ENCODE results near the gene FRK.
"Not testable (repeated sequence)": the region's sequence is repeated elsewhere in the genome, so short reads cannot be mapped to it uniquely, and the experiment has no call there.

Gene FRK, protein sequence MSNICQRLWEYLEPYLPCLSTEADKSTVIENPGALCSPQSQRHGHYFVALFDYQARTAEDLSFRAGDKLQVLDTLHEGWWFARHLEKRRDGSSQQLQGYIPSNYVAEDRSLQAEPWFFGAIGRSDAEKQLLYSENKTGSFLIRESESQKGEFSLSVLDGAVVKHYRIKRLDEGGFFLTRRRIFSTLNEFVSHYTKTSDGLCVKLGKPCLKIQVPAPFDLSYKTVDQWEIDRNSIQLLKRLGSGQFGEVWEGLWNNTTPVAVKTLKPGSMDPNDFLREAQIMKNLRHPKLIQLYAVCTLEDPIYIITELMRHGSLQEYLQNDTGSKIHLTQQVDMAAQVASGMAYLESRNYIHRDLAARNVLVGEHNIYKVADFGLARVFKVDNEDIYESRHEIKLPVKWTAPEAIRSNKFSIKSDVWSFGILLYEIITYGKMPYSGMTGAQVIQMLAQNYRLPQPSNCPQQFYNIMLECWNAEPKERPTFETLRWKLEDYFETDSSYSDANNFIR

DNA sequence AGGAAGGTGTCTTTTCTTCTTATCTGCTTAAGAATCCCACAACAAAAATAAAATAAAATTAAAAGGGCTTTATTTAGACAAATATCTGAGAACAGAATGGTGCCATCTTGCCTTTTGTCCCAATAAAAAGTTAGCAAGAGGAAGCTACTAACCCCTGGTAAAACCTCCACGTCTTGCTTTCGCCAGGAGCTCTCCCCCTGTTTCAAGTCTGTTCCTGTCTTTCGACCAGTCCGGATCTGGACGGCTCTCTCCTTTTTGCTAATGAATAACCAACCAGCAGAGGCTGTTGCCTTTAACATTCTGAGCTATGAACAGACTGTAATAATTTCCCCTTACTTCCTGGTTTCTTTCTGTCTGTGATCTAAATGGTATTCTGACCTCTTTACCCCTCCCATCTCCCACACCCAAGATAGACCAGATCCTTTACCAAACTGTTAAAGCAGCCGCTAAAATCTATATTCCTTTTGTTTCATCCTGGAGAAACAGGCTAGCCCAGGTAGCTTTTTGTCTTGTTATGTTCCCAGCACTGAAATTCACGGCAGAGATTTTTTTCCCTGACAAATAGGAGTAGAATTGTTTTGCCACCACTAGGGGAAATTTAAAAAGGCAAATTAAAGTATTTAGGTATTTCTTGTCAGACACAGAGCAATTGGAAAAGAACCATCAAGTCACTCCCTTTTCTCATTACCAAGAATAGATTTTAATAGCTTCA lies at the start of gene FRK:
TSS of gene FRK (minus strand) at position 320 of the 712 bp plus-strand sequence. CDS start 580 bp downstream, outside the sequence.
- no peak for DNase-seq

DNA sequence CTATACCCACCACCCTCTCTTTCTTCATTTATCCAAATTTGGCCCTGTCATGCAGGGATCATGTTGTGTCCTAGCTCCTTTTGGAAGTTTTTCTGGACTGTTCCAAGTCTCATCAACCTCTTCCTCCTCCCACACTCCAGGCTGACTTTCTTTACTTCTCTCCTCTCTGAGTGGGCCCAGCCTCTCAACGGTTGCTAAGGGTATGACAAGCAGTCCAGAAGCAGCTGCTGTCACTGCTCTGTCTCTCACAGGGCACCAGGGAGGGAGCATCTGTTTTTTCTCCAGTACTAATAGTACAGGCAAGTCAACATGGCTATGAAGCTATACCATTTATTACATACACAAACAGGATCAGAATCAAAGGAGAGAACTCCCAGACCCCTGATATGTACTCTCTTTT lies 48.1 kb upstream of the FRK start:
- DNase-seq = no peak

DNA sequence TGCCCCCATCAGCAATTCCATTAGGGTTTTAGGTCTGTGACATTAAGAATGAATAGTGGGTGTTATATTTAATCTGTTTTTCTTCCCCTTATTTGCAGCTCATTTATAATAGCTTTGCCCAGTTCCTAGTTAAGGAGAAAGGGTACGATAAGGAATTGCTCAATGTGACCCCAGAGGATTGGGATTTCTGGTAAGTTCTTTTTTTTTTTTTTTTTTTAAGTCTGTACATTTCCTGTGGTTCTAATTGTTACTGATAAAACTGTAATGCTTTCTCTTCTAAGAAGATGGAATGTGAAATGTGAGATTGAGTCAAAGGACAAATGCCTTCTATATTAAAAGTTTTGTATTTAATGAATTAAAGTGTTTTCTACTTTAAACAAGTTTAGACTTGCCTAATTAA lies 45.5 kb upstream of the FRK start:
- DNase-seq = no peak

DNA sequence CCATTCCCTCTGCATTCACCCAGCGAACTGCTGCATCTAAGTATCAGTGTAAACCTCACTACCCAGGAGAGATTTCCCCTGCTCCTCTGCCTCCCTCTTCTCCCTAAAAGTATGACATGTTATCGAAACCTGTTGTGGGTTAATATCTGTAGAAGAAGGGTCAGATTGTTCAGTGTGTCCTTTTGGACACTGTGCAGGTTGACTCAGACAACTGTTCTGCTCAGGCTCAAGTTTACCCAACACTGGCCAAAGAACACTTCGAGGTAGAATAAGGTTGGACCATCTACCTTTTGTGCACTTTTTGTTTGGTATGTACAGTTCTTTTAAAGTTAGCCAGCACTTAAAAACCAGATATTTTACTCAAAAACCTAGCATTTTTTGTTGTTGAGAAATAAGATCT lies 44.6 kb upstream of the FRK start:
- DNase-seq = no peak

DNA sequence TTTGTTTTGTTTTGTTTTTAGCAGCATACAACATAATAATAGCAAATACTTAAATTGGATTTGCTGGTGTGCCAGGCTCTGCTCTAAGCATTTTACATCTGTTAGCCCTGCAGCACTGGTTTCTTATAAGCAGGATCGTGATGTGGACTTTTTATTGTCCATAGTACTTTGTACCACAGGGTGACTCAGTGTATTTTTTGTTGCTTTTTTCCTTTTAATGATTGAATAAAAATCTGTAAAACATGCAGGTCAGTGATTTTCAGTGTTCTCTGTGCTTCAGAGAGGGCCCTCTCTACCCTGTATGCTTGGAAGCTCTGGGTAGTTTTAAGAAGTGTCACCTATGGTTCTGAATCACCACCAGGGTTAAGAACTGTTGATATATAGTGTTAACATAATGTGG lies 43.9 kb upstream of the FRK start:
- no peak for DNase-seq

DNA sequence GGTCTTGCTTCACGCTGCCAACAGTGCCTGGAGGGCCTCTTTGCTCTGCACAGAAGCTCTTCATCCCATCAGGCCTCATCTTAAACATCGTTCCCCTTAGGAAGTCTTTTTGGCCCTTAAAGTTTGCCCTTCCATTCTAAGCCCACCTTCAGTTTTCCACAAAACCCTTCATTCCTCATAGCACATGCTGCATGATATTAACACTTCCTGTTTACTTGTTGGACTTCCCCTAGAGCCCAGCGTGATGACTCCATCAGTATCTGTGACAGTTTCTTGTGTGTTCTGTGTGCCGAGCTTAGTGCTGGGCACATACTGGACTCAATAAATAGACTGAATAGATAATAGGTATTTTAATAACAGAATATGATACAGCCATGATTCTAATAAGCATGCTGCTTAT lies 42.2 kb upstream of the FRK start:
- no peak for DNase-seq

DNA sequence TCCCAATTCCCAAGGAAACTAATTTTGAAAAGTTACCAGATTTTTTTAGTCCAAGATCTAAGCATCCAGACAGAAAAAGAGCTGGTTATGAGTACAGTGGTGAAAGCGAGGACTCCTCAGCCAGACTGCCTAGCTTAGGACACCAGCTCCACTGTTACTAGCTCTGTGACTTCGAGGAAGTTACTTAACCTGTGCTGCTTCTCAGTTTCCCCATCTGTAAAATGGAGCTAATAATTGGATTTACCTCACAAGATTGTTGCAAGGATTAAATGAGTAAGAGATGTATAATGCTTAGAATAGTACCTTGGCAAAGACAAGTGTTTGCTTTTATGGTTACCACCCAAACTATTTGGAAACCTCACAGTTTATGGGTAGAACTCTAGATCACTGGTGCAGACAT lies 41.1 kb upstream of the FRK start:
- no peak for DNase-seq

DNA sequence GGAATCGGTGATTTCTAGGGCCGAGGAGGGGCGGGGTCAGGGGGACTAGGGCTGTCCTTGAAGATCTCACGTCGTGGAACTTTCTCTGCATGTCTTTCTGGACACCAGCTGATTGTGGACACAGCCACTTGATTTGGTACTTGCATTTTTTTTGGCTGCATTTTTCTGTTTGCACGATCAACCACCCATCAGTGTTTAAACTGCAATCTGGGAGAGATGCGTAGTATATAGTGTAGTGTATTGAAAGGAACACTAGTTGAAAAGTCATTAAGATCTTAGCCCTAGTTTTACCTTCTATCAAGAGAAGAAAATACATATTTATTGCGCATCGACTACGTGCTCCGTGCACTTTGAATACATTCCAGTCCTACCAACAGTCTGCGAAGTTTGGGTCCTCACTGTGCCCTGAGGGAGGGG lies 40.6 kb upstream of the FRK start:
- no peak for DNase-seq

DNA sequence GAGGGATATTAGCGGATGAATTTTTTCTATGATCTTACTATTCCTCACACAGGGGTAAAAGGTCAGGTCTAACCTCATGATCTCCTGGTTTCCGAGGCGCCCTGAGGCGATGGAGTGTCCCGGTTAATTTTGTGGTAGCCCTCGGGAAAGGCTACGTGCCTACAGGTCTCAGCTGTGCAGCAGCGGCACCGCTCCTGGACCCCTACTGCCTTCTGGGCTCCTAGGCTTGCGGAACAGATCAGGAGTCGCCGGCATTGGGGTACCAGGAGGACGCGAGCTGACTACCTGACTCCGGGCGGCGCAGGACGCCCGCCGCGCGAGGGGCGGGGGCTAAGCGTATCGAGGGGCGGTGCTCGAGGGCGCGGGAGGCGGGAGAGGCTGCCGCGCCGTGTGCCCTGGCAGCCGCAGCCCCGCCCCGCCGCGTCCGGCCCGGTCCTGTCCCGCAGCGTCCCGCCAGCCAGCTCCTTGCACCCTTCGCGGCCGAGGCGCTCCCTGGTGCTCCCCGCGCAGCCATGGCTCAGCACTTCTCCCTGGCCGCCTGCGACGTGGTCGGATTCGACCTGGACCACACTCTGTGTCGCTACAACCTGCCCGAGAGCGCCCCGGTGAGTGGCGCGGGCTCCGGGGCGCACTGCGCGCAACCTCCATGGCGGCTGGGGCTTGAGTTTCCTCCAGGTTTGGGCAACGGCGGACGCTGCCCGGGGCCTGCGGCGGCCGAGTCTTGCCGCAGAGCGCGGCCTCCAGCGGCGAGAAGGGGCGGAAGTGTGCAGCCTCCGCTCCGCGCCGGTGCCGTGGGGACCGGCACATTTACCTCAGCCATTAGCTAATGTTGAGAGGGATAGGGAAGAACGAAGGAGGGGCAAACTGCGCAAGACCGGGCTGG lies 40.0 kb upstream of the FRK start, which contains the start of gene NT5DC1:
TSS of gene NT5DC1 (plus strand) at position 435 of the 883 bp plus-strand sequence. CDS start at position 513, 78 bp downstream.
- peak; percentile 66 for DNase-seq

DNA sequence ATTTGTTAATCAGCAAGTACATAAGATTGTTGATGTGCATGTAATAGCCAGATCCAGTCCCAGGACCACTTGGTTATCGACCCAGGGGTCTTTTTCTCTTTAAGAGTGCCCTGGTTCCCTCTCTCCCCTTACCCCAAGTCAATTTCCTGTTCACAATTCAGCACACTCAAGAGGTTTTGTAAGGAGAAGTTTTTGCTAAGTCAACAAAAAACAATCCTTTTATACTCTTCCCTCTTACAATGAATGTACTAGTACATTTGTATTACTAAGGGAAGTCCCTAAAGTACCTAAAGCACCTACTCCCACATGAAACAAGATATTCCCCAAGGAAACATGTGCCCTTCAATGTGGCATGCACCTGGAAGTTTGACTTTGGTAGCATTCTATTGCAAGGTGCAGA lies 38.3 kb upstream of the FRK start:
- no peak for DNase-seq

DNA sequence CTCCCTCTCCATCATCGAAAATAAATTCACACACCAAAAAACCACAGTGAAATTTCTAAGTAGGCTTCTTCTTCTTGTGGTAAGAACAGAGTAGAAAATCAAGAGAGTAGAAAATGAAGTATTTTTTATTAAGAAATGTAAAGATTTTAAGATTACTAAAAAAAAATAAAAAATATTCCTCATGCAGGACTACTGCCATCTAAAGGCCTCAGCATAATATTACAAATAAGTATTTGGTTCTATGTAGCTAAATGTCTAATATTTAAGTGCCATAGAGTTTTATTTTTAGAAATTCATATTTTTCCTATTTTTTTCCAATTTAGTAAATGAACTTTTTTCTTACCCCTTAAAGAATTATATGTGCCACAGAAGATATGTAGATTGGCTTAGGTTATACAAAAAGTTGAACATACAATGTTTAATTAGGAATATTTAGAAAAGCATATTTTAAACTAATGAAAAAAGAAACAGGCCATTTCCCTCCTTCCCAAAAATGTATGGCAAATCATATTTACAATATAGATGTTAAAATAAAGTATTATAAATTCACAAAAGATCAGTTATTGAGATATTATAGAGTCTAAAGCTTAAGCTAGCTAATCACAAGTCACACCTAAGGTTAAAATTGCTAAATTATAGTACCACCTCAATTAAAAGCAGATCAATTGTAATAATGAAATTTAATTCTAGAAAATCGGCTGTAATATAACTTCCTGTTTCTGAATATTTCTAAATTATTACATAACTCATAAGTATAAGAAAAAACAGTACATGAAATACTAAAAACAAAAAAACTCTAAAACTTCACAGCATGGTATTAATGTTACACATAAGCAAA lies 36.5 kb upstream of the FRK start:
- no peak for DNase-seq

DNA sequence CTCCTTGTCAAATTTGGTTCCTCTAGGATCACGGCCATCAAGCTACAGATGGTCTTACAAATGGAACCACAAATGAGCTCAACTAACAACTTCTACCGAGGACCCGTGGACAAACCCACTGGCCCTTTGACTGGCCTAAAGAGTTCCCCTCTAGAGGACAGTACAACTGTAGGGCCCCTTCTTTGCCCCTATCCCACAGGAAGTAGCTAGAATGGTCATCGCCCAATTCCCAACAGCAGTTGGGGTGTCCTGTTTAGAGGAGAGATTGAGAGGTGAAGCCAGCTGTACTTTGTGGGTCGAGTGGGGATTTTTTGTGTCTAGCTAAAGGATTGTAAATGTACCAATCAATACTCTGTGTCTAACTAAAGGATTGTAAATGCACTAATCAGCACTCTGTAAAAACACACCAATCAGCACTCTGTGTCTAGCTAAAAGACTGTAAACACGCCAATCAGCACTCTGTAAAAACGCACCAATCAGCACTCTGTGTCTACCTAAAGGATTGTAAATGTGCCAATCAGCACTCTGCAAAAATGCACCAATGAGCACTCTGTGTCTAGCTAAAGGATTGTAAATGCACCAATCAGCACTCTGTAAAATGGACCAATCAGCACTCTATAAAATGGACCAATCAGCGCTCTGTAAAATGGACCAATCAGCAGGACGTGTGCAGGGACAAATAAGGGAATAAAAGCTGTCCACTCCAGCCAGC lies 35.5 kb upstream of the FRK start:
- DNase-seq = not testable (repeated sequence)

DNA sequence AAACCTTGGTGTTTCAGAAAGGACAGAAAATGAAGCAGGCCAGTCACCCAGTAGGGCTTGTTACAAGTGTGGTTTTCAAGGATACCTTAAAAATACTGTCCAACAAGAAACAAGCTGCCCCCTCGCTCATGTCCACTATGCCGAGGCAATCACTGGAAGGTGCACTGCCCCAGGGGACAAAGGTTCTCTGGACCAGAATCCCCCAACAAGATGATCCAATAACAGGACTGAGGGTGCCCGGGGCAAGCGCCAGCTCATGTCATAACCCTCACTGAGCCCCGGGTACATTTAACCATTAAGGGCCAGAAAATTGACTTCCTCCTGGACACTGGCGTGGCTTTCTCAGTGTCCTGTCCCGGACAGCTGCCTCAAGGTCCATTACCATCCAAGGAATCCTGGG lies 33.4 kb upstream of the FRK start:
- DNase-seq = no peak

DNA sequence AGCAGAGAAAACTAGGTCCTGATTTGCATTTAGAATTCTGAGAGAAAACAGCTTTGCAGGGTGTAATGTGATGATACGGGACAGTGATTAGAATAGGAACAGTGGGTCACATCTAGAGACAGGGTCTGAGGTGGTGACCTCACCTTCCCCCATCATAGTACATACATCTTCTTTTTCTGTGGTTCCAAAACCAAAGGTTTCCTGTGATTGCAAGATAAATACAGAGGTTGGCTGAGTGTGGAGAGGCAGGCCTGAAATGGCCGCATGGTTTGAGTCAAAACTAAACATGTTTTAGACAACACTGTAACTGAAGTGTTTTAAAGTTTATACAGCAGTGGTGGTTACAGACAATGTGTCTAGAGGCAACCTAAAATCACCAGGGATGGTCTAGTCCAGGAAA lies 29.6 kb upstream of the FRK start:
- no peak for DNase-seq

DNA sequence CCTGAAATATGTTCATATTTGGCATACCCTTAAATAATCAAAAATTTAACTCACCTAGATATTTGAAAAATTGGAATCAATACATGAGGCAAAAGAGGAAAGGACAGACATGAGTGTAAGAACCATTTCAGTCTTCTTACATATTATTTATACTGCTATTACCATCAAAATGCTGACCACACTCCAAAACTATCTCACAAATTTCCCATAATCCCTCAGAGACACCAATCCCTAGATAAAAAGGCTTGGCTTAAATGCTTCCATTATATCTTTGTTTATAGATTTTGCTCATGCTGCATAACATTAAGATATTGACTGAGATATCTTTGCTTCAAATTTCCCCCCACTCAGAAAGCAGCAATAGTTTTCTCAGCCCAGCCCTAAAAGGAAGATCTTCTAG lies 28.3 kb upstream of the FRK start:
- DNase-seq = no peak

DNA sequence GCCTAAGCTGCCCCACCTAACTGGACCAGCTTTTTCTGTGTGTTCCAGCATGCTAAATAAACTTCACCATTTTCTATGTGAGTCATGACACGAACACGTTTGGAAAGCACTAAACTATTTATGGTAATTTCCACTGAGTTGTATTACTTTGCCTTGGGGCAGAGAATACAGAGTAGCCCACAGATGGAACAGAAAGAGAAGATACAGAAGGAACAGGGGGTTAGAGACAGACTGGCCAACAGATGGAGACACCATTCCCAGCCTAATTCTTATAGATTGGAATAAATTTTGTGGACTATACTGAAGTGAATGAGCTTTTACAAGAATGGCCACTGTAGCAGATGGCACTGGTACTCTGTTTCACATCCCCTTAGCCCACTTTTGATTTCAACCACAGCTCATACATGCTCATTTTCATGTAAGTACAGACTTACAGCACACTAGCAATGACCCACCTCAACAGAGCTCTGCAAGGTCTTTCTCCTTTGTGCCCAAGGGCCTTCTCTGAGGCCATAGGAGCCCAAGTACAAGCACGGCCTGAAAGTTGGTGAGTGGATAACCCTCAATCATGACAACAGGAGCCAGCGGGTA lies 26.8 kb upstream of the FRK start:
- peak; percentile 64 for DNase-seq

DNA sequence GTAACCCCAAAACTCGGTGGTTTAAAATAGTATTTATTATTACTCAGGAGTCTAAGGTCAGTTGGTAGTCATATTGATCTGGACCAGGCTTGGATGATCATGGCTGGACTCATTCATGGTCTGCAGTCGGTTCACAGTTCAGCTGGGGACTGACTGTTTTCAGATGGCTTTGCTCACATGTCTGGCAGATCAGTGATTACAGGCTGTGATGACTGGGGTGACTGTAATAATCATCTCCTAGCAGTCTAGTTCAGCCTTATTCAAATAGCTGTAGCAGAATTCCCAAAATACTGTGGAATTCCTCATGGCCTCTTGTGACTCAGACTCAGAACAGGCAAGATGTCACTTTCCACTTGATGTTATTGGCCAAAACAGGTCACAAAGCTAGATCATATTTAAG lies 23.6 kb upstream of the FRK start:
- DNase-seq = no peak

DNA sequence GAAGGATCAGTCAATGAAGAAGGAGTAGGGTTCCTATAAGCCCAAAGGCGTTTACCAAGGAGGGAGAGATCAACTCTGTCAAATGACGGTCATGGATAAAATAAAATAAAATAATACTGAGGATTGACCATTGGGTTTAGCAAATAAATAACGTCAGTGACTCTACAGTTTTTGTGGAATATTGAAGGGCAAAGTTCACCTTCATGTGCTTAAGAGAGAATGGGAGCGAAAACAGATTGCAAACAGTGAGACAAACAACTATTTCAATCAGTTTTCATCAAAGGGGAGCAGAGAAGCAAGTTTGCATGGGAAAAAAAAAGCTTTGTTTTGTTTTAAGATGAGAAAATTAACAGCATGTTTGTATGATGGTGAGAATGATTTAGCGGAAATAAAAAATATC lies 22.4 kb upstream of the FRK start:
- no peak for DNase-seq

DNA sequence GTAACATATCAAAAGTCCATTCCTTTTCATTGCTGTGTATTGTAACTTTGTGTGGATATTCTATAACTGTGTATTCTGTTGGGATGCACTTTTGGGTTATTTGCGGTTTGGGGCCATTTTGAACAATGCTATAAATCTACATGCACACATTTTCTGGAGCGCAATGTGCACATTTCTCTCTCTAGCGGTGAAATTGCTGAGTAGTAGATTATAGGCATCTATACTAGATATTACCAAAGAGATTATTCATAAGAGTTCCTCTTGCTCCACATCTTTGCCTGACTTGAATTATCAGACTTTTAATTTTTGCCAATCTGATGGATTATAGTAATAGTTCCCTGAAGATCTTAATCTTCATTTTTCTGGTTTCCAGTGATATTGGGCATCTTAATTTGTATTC lies 18.3 kb upstream of the FRK start:
- no peak for DNase-seq

DNA sequence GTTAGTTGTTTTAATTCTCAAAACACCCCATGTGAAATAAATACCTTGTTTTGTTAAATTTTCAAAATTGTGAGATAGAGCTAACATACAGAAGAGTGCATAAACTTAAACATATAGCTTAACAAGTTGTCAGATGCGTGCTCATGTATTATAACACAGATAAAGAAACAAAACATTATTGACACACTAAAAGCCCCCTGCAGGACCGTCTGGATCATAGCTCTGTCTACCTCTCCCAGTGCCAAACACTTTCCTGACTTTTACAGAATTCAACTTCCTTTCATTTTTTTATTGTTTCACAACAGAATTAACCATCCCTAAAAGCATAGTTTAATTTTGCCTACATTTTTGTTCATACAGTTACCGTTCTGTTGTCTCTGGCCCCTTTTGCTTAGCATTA lies 17.8 kb upstream of the FRK start:
- DNase-seq = no peak

DNA sequence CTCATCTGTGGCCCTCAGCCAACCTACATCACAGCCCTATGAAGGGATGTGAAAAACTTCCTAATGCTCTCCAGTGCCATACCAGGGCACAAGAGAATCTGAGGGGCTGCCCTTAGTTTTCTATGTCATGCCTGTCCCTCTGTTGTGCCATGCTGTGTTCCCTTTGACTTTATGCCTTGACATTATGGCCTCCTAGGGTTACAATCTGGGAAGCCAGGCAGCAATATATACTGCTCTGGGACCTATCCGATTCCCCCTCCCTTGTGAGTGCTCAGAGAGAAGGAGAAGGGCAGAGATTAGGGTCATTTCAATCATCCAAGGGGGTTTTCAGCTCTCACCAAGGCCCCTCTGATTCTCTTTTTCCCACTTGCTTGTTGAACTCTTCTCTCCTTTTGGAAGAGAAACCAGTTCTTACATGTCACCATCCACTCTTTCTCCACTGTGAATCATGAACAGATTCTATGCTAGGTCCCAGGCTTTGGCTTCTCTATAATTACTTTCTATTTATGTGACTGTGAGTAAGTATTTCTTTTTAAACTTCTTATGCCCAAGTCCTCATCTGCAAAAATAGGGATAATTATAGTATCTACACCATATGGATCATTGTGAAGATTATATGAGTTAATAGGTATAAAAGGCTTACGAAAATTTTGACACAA lies 14.2 kb upstream of the FRK start:
- DNase-seq = no peak

Measured in amniotic stem cell (primary cell).